LoVo (cell line): ENCODE measurements around the gene LBR.

Experiments used
- DNase-seq: peaks from one replicate; pipeline ENCODE4 v3.0.0-alpha.2; 2016; ENCODE audit warnings: low spot score

LBR gene

DNA sequence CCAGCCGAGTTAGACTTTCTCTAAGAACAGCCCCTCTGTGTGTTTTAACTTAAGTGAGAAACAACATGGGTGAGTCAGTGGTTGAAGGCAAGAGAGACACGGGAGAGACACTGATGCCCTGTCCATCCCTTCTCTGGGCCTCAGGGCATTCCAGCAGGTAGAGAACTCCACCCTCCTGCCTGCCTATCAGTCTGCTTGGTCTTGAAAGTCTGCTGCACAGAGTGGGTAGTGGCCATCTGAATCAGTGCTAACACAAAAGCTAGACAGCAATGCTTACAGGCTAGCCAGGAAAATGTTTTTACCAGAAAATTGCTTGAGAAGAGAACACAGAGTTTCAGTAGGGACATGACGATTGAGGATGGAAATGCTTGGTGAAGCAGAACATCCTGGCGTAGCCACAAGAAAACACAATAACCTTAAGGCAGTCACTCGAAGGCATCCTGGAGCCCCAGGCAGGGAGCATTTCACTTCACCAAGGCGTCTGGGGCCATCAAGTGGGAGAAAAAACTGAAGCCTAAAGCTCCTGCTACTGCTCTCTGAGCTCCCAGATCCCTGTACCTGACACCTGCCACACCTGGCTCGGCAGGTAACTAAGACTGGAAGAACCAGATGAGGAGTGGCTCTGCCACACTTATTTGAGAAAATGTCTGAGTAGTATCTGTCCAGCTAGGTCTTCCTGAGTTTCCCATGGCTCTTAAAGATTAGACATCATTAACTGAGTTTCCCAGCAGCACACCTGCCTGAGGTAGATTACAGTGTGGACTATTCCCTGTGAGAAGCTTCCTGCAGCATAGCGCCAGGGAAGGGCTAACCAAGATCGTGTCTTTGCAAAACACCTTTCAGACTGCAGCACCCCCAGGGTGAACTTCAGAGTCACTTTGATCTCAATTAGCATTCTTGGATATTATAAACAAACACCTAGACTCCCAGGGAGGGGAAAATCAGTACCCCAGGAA is 18.1 kb upstream of the LBR start:
- no peak for DNase-seq

DNA sequence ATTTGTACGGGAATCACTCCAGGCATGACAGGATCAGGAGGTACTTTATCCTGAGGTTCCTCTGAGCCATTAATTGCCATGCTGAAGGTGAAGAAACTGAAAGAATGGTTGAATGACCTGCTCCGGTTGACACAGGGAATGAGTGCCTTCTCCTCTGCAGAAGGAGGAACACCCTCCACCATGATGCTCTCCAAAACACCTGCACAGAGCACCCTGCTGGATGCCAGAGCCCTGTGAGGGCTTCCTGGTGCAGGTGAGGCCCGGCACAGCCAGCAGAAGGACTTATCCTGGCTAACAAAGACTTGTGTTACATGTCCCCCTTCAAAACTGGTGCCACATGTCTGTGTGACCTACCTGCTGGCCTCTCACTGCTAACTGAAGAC is 14.3 kb upstream of the LBR start:
- no peak for DNase-seq

DNA sequence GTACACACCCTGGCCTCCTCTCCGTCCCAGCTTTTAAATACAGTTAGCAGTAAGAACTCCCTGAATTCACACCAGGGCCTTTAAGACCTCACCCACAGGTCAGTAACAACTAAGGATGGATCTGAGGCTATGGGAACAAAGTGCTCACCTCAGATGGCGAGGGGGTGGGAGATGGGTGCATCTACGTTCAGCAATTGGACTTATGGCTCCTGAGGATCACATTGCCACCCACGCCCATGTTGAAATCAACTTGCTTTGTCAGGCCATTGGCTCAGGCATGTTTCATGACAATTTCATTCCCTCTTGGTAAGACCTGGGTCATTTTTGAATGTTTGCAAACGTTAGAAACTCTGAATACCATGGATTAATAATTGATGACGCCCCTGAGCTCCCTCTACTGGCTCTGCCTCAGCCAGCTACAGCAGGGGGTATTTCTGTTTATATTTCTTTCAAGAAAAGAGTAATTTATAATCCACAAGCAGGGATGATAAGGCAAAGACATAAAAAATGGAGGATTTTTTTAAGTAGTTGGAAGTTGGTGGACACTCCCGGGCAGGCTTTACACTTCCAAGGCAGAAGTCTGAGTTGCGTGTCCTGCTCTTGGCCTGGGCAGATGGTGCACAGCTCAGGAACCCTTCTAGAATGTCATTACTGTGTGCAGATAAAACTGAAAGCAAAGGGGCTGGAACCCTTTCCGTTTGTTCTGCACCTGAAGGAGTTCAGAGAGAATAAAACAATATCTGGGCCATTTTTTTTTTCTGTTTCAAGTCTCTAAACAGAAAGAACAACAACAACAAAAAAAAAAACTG is 13.7 kb upstream of the LBR start:
- DNase-seq: no peak

DNA sequence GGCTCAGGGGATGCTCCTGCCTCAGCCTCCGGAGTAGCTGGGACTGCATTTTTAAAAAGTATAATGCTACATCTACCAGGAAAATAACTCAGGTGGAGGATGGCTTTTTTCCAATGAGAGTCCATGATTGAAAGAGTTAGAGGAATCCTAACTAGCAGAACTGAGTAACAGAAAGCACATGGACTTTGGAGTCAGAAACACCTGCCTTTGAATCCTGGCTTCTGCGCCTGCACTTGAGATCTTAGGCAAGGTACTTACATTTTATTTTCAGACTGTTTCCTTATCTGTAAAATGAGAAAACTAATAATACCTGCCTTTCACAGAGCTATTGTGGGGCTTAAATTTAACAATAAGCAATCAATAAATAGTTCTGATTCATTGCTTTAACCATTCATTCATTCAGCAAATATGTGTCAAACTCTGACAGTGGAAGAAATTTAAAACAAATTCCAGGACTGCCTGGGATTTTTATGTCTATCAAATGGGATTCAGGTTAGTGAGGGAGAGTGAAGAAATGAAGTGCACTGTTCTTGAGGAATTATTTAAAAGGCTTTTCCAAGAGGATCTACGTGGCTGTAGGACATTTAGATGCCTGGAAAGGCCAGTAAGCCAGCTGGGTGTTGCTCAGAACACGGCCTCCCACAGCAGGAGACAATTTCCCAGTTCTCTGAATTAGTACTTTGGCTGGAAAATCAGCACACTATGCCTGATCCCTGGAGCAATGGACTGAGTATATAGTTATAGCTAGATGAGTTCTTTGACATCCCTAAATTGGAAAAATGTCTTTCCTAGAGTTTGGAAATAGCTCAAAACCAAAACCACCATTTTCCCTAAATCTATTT is 12.8 kb upstream of the LBR start:
- no peak for DNase-seq

DNA sequence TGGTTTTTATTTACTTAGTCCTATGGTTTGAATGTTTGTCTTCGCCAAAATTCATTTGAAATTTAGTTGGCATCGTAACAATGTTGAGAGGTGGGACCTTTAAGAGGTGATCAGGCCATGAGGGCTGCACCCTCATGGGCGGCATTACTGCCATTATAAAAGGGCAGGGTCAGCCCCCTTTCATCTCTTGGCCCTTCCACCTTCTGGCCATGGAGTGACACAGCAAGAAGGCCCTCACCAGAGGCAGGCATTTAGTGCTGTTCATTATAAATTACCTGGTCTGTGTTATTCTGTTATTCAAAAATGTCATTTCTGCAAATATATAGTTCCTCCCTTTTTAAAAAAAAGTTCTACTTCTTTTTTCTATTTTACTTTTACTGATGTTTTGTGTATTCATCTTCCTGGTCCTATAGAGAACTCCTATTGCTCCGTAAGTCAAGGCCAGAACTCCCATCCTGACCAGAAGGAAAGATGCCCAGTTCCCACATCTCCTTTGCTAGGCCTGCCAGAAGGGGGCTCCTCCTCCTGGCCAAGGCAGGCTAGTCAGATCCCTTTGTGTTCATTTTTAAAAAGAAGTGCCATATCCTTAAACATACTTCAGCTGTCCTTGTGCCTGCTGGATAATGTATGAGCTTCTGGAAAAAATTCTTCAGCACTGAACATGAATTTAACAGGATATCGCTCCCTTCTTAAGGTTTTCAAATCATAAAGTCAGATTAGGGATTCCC is 10.0 kb upstream of the LBR start:
- DNase-seq: no peak

DNA sequence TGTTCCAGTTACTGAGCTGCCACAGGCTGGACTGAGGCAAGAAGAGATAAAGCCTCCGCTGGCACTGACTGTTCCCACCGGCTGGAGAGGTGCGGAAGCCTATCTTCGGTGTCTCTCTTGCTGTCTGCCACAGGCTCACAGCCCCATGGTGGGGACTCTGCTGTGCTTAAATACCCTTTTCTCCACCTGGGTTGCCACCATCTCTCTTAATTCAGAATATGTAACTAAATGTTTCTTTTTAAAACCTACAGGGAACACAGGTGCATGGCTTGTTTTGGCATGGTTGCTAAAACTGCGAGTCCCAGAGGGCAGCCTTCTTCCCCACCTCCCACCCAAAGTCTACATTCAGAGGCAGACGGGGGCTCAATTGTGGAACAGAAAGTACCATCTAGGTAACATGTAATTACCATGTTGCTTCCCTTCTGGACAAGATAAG is 8.1 kb upstream of the LBR start:
- DNase-seq: no peak

DNA sequence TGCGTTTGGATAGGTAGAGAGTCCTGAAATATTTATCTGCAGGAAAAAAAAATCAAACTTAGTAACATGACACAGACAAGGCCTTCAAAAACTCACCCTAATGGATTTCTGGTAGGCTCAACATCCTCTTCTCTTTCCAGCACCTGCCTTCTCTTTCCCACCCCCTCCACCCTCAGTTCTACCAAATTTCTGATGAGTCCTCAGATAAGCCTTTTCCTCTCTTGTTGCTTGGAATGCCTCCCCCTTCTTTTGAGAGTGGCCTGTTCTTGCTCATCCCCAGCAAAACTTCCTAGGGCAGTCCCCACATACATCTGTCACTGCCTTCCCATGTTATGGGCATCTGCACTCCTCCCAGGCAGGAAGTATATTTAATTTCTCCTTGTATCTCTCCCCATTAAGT is 7.6 kb upstream of the LBR start:
- DNase-seq: no peak

DNA sequence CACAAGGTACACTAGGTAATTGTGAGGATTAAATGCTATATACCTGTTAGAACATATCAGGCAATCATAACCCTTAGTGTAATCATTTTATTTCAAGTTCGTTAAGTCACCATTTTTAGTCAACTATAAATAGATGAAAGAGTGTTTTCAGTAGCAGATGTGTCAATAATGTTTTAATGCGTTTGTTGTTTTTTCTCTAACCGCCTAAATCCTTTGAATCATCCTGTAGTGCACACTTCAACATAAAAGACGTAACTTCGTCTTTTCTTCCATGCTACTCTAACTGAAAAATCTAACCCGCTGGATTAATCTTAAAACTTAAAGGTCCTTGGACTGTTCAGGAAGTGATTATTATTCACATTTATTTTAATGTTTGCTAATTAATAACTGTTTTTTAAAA is 7.2 kb upstream of the LBR start:
- no peak for DNase-seq

DNA sequence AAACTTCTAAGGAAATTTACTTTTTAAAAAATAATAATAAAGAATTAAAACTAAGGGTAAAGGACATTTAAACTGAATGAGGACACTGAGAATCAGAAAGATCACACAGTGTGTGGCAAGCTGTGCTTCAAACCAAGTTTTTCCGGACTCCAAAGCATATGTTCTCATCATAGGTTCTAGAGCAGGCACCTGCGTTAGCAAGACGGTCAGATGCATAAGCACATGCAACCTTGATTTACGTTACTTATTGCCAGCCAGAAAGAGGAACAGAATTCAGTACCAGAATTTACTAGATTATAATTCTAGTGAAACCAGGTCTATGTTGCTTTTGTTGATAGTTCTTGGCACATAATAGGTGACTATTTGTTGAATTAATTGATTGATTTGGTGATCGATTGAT is 6.2 kb upstream of the LBR start:
- DNase-seq: no peak

DNA sequence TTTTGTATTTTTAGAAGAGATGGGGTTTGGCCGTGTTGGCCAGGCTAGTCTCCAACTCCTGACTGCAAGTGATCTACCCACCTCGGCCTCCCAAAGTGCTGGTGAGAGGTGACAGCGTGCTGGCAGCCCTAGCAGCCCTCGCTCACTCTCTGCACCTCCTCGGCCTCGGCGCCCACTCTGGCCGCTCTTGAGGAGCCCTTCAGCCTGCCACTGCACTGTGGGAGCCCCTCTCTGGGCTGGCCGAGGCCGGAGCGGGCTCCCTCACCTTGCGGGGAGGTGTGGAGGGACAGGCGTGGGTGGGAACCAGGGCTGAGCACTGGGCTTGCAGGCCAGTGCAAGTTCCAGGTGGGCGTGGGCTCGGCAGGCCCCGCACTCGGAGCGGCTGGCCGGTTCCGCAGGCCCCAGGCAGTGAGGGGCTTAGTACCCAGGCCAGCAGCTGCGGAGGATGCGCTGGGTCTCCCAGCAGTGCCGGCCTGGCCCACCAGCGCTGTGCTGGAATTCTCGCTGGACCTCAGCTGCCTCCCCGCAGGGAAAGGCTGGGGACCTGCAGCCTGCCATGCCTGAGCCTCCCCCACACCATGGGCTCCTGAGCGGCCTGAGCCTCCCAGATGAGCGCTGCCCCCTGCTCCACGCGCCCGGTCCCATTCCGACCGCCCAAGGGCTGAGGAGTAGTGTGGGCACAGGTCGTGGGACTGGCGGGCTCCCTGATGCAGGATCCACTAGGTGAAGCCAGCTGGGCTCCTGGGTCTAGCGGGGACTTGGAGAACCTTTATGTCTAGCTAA is 3.4 kb upstream of the LBR start:
- DNase-seq: no peak

DNA sequence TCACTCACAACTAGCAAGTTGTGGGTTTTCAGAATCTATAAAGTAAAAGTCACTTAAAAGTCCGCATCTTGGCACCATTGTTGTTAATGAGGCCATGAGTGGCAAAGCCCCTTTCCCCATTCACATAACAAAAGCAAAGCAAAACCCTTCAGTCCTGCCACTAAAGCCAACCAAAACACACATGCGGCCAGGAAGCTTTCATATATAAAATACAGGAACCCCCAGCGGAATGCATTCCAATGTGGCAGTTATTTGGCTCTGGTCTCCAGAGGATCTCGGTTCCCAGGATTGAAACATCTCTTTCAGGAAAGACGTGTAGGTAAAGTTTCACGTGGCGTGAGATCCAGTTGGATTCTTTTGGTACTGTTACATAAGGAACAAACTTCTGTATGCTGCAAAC is 2.5 kb upstream of the LBR start:
- no peak for DNase-seq

DNA sequence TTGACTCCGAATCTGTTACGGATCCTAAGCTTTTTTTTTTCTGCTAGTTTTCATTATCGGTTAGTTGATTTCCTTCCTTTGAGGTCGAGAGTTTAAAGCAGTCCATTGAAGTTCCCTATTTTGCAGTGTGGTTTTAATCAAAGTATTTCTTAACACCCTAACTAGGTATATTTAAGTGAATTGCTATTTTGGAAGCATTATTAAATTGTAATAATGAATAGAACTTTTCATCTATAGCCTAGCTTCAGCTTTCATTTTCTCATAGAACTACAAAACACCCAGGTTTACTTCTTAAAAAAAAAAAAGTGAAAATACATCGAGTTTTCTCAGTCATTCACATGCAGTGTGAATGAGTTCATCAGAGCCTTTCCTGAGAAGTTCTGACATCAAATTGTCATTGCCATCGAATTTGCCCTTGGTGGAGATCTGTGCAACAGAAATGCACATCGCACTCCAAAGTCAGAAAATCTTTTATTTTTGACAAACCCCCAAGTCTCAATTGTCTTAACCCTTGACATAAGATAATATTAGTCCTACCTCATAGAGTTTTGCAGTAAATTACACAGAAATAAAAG is 1.1 kb upstream of the LBR start:
- DNase-seq: no peak

DNA sequence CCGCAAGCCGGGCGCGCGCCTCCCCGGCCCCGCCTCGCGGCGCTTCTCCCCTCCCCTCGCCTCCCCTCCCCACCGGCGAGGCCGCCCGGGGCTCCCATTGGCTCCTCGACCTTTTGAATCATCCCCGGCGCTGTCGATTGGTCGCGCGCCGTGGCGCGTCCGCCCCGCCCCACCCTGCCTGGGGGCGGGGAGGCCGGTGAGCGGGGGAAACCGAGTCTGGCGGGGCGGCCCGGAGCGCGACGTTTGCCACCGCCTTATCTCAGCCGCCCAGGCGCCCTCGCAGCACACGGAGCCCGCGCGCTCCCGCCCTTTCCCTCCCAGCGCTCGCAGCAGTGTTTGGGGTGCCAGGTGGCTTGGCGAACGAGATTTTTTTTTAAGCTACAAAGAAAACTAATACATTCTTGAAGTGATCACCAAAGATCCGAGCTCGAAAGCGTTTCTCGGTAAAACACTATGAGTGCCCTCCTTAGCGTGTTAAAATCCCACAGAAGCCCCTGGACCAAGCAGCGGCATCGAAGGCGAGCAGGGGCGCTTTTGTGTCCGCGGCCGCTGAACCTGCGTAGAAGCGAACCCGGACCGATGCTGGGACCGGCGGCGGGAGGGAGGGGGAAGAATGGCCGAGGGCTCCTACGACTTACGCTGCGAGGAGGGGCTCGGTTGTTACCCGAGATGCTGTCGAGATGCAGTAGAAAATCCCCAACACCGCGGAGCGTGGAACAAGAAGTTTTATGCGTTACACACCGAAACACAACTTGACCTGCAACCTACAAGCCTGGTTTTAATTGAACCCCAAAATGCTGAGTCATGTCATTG is 436 bp upstream of the LBR start:
- peak; percentile 93 for DNase-seq

DNA sequence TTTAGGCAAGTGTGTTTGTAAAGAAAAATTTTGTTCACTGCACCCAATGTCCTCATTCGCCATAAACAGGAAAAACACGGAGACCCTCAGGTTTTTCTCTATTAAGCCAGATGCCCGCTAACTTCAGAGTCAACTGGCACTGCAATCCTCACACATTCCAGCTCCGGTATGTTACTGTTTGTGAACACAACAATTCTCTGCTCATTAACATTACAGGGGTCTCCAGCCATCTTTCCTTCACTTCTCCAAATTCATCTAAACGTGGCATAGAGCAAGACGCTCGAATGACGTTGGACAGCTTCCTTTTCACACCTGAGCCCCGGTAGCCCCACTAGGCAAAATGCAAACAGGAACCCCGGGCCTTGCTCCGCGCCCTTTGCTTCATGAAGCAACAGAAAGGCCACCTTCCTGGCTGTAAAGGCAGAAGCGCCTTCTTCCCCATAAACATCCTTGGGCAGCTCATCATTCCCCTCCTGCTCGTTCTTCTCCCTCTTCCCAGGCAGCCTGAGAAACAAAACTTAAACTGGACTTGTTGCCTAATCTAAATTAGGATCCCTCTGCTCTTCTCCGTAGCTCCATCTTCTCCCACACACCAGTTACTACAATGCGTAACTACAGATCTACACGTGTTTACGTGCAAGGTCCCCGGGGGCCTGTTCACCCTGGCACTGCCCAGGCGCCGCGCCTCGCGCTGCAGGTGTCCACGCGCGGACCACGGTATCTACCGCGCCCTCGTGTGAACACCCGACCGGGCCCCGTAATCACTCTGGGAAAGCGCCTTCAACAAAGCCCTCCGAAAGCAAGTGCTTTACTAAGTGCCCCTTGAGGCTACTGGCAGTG is 1.2 kb downstream of the LBR start:
- DNase-seq: no peak

DNA sequence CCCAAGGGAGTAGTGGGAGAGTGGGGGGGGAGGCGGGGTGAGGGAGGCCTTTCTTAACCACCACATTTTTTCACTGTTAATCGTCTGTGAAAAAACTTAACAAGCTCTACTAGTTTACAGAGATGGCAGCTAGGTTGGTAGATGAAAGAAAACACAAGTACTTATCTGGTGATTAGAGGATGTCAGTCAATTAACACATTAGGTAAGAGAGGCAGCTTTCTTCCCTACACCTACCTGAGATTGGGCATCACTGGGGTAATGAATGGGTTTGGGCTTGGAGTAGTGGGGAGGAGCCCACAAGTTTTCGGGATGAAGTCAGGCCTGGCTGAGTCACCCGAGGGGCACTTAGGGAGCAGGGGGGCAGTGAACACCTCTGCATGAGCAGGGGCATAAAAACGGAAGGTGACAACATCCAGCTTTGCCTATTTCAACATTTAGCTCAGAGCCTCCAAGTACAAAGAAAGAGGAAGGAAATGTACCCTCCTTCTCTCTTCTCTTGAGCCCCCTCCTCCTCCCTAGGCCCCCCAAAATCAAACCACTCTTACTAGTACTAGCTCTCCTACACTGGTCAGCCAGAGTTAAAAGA is 2.5 kb downstream of the LBR start:
- no peak for DNase-seq

DNA sequence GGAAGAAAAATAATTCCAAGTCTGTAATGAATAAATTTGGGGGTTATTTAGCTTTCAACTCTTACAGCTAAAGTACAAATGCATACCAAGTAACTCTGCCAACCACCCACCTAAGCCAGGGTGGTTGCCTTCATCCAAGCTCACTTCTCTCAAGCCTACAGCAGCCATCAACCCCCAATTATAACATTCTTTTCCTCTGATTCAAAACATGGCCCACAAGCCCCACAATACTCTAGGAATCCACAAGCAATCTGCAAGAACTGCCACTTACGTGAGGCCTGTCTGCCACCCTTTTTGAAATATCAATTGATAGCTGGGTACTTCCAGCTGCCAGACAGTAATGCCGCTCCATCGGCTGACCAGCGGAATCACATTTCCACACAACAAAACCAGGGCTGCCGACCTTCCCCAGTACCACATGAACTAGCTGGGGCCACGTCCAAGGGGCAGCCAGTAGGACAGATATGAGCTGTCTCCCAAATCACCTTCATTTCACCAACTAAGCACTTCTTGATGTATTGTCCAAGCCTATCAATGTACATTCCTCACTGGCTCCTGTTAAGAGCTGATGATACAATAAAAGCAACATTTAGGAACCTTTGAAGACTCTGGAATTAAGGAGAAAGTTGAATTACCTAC is 3.2 kb downstream of the LBR start:
- DNase-seq: no peak

DNA sequence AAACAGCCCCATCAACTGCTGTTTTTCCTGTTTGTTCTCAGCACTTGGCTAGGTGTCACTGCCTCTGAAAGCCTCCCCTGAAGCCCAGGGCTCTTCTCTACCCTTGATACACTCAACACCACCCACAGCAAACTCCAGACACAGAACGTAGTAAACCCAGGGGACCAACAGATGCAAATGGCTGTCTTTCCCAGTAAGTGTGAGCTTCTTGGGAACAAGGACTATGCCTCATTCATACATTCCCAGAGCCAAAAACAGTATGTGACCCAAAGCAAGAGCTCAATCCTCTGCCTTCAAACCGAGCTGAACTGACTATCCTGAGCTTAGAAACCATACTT is 4.4 kb downstream of the LBR start:
- DNase-seq: no peak
